HL-60 (cell line): ENCODE data around the gene CZIB.

Experiments
- DNase-seq, 2 experiments: peaks; one replicate each; pipeline ENCODE4 v3.0.0-alpha.2; 2010 to 2020; ENCODE audit warnings: low read depth in 1 of 2, low spot score in 1 of 2
- H3K27ac ChIP-seq: fragments of 250-450 bp; sonication (Bioruptor Pico); replicated peaks from 2 replicates; pipeline ENCODE4 v1.5.1; 2020; ENCODE audit warnings: mild to moderate bottlenecking, moderate library complexity
- H3K27me3 ChIP-seq: fragments of 250-450 bp; sonication (Bioruptor Pico); 2 replicates; pipeline ENCODE4 v1.5.1; 2021; ENCODE audit warnings: mild to moderate bottlenecking, moderate library complexity; ENCODE audit not compliant: insufficient read depth, poor library complexity, severe bottlenecking
- H3K4me3 ChIP-seq: replicated peaks from 2 replicates; pipeline ENCODE4 v1.5.1; 2011; ENCODE audit warnings: mild to moderate bottlenecking, control low read depth, low read length; ENCODE audit not compliant: insufficient read depth
- GABPA ChIP-seq: IDR thresholded peaks from 2 replicates; pipeline ENCODE4 v1.6.1; 2012; ENCODE audit warnings: low read depth
- POLR2AphosphoS5 ChIP-seq: IDR thresholded peaks from 2 replicates; pipeline ENCODE4 v1.6.1; 2012; ENCODE audit warnings: low read depth
- SPI1 ChIP-seq: IDR thresholded peaks from 2 replicates; pipeline ENCODE4 v1.6.1; 2012; ENCODE audit warnings: low read depth, mild to moderate bottlenecking, borderline replicate concordance
- TF ChIP-seq, protein P1 (sequence below): IDR thresholded peaks from 2 replicates; pipeline ENCODE4 v1.6.1; 2012; ENCODE audit warnings: low read depth; ENCODE audit not compliant: insufficient replicate concordance
- TF ChIP-seq, protein P2 (sequence below): IDR thresholded peaks from one replicate; pipeline ENCODE4 v1.5.1; 2011; ENCODE audit warnings: low read length, control low read depth, inconsistent platforms; ENCODE audit not compliant: insufficient read depth

CZIB gene

DNA sequence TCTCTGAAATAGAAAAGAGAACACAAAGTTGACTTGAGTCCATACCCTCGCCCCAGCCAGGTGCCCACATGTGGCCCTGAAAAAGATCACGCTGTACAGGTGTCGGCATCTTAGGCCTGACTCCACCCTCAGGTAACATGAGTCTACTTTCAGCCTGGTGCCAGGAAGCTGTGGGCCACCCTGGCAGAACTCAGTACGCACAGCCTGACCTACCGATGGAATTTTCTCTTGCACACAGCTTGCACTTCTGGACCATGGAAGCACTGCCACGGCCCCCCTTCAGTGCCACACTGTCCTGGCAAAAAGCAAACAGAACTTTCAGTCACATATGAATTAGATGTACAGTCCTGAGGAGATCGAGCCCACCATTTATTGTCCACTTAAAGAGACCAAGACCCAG is 2.2 kb downstream of the CZIB start:
- Histone ChIP-seq H3K4me3 (no peak overlapping the region), H3K27me3 (no peaks in the 10 kb centered on the region), H3K27ac (no peak overlapping the region)
- TF ChIP-seq SPI1 = no peak
- TF ChIP-seq, protein P1, sequence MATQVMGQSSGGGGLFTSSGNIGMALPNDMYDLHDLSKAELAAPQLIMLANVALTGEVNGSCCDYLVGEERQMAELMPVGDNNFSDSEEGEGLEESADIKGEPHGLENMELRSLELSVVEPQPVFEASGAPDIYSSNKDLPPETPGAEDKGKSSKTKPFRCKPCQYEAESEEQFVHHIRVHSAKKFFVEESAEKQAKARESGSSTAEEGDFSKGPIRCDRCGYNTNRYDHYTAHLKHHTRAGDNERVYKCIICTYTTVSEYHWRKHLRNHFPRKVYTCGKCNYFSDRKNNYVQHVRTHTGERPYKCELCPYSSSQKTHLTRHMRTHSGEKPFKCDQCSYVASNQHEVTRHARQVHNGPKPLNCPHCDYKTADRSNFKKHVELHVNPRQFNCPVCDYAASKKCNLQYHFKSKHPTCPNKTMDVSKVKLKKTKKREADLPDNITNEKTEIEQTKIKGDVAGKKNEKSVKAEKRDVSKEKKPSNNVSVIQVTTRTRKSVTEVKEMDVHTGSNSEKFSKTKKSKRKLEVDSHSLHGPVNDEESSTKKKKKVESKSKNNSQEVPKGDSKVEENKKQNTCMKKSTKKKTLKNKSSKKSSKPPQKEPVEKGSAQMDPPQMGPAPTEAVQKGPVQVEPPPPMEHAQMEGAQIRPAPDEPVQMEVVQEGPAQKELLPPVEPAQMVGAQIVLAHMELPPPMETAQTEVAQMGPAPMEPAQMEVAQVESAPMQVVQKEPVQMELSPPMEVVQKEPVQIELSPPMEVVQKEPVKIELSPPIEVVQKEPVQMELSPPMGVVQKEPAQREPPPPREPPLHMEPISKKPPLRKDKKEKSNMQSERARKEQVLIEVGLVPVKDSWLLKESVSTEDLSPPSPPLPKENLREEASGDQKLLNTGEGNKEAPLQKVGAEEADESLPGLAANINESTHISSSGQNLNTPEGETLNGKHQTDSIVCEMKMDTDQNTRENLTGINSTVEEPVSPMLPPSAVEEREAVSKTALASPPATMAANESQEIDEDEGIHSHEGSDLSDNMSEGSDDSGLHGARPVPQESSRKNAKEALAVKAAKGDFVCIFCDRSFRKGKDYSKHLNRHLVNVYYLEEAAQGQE = no peak
- TF ChIP-seq POLR2AphosphoS5 = no peak
- TF ChIP-seq, protein P2, sequence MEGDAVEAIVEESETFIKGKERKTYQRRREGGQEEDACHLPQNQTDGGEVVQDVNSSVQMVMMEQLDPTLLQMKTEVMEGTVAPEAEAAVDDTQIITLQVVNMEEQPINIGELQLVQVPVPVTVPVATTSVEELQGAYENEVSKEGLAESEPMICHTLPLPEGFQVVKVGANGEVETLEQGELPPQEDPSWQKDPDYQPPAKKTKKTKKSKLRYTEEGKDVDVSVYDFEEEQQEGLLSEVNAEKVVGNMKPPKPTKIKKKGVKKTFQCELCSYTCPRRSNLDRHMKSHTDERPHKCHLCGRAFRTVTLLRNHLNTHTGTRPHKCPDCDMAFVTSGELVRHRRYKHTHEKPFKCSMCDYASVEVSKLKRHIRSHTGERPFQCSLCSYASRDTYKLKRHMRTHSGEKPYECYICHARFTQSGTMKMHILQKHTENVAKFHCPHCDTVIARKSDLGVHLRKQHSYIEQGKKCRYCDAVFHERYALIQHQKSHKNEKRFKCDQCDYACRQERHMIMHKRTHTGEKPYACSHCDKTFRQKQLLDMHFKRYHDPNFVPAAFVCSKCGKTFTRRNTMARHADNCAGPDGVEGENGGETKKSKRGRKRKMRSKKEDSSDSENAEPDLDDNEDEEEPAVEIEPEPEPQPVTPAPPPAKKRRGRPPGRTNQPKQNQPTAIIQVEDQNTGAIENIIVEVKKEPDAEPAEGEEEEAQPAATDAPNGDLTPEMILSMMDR = no peak
- TF ChIP-seq GABPA = no peak
- no peak for DNase-seq

DNA sequence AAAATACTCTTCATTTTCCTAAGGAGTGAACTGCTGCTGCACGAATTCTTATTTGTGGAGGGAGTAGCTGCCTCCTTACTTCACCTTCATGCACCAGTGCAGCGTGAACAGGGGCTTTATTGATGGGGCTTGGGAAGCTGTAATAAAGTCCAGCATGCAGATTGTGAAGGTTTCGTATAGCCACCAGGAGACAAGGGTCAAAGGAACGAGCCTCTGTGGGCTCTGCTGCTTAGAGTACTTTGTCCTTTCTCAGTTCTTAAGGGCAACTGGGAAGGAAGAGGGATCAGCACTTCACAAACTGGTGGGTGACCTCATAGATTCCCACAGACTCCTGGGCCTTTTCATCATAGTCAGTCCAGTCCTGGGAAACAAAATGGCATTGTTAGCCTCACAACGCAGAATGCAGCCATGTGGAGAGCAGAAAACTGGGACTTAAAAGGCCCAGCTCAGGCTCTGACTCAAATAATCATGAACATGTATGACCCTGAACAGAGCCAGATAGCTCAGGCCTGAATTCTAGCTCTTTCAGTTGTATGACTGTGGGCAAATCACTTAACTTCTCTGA is 6.0 kb downstream of the CZIB start:
- H3K27me3 ChIP-seq = no peaks in the 10 kb centered on the region
- H3K4me3 ChIP-seq = no peak overlapping the region
- TF ChIP-seq POLR2AphosphoS5 (no peak), GABPA (no peak), SPI1 (no peak)
- TF ChIP-seq, protein P2 = no peak
- TF ChIP-seq, protein P1 = no peak
- no peak for DNase-seq
- H3K27ac ChIP-seq = no peak overlapping the region

DNA sequence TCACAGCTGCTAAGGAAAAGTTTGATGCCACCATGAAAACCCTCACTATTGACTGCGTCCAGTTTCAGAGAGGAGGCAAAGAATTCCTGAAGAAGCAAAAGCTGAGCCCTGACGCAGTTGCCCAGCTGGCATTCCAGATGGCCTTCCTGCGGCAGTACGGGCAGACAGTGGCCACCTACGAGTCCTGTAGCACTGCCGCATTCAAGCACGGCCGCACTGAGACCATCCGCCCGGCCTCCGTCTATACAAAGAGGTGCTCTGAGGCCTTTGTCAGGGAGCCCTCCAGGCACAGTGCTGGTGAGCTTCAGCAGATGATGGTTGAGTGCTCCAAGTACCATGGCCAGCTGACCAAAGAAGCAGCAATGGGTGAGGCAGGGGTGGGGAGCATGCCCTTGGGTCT is 9.5 kb downstream of the CZIB start:
- no peaks in the 10 kb centered on the region for H3K27me3 ChIP-seq
- DNase-seq = no peak
- no peak overlapping the region for H3K27ac ChIP-seq
- H3K4me3 ChIP-seq = no peak overlapping the region
- TF ChIP-seq POLR2AphosphoS5 (no peak), SPI1 (no peak), GABPA (no peak)
- TF ChIP-seq, protein P1 = no peak
- TF ChIP-seq, protein P2 = no peak
